Psoas muscle (tissue), 8 donors: ENCODE data around the gene OSBPL5. TPM values are rescaled to one million over a fixed set of nuclear protein-coding genes. Genes with fewer than 3 reads are reported as not detected.

Experiments used
- ATAC-seq, 4 donors: fragments of 200-7000 bp; cut with Tn5 transposase; one replicate each; pipeline ENCODE4 v1.9.1; 2020; ENCODE audit warnings: moderate library complexity in 3 of 4, mild to moderate bottlenecking in 2 of 4
- DNase-seq, 2 donors: peaks; one replicate each; pipeline ENCODE4 v3.0.0-alpha.2; 2020
- H3K27ac ChIP-seq: fragments of 200-600 bp; one replicate; pipeline ENCODE4 v1.8.0; 2022
- H3K27me3 ChIP-seq, 3 donors: fragments of 200-600 bp in 1 of 3; one replicate each; pipeline versions ENCODE4 v1.6.1 to v1.8.0; 2013 to 2022; ENCODE audit warnings: low read length in 2 of 3, mild to moderate bottlenecking in 2 of 3, moderate library complexity in 1 of 3; ENCODE audit not compliant: insufficient read depth in 3 of 3
- H3K36me3 ChIP-seq, 2 donors: fragments of 200-600 bp in 1 of 2; one replicate each; pipeline versions ENCODE4 v1.6.1 to v1.8.0; 2013 to 2022; ENCODE audit warnings: low read depth in 1 of 2, mild to moderate bottlenecking in 1 of 2, moderate library complexity in 1 of 2; ENCODE audit not compliant: insufficient read depth in 1 of 2
- H3K4me1 ChIP-seq: fragments of 200-600 bp; one replicate; pipeline ENCODE4 v1.8.0; 2022
- H3K4me3 ChIP-seq: fragments of 200-600 bp; one replicate; pipeline ENCODE4 v1.8.0; 2022; ENCODE audit warnings: mild to moderate bottlenecking
- H3K9me3 ChIP-seq: fragments of 200-600 bp; one replicate; pipeline ENCODE4 v1.8.0; 2022
- WGBS, 3 donors: extraction: QIAGEN DNeasy Blood & Tissue Kit; methylation state at CpG; one replicate each; pipeline versions ENCODE4 v1.1.6 to v1.1.7; 2013; 5-methylcytosine and 5-hydroxymethylcytosine counted together
- intact Hi-C, 2 donors: fragments of 100-400 bp; cut with DNase I; formaldehyde crosslinking; loops; one replicate each; pipeline versions ENCODE4 v1.11.0 to v1.14.2; 2022
- polyA plus RNA-seq, 3 donors: library from polyadenylated mRNA; stranded (reverse); fragments of 200-250 nt; gene quantifications; one replicate each; pipeline ENCODE4 v1.2.3, GENCODE V29; 2013
- total RNA-seq, 4 donors: library from RNA; stranded (reverse); fragmentation: NEBNext Ultra II Directional in 2 of 4; extraction: Animal tissue kit (Norgen Biotek cat#: 25700) in 2 of 4; gene quantifications; one replicate each; pipeline versions ENCODE4 v1.2.1 to v1.2.4, GENCODE V29; 2021 to 2023
- TF ChIP-seq, protein P1 (sequence below): fragments of 200-600 bp; IDR thresholded peaks from one replicate; pipeline ENCODE4 v1.8.0; 2022; ENCODE audit warnings: antibody characterized with exemption
- donor health status: healthy with polysubstance abuse.
- donor health status: DM: no; HTN: no; CAD: no; lungs with moderate emphysema.
- donor health status: Bipolar disorder and iron deficiency.
- donor health status: healthy.
- donor health status: DM: yes; HTN: yes; CAD: no.
- donor health status: DM: no; HTN: no; CAD: no.
- donor health status: DM: no; HTN: no; CAD: no.
- donor health status: DM: yes; HTN: yes; CAD: no.

The OSBPL5 gene
- total and polyA plus RNA-seq, 7 donors: 3.4 to 12.4 (median 6.9) TPM

DNA sequence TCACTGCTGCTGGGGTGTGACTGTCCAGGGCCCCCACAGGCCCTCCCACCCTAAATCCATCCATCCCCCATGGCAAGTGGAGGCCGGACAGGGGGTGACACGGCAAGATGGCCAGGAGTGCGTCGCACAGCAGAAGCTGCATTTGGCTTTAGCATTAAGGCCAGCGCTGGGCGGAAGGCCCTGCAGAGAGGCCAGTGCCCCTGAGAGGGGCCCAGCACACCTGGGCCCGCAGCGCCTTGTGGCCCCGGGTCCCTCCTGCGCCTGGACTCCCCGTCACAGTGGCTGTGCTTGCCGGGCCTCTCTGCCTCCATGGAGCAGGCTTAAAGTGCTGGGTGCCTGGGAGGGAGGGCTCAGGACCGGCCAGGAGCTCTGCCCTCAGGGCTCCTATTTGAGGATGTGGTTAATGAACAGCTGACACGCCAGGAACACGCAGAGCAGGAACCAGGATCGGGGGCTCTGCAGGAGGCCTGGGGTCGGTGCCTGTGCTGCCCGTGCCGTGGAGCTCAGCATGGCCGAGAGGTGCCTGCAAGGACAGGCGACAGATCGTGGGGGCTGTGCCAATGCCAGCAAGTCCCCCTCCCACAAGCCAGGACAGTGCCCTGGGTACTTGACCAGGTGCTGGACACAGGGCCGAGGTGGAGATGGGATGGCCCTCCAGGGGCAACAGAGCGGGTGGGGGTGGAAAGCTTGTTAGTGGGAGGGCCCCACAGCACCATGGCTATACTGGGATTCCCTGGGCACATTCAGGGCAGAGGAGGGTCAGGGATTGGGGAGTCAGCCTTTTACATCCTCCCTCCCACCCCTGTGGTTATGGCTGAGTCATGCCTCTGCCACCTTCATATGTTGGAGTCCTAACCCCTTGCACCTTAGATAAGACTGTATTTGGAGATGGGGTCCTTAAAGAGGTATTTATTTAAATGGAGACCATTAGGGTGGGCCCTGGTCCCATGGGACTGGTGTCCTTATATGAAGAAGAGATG is 77.0 kb downstream of the OSBPL5 start:
- Histone ChIP-seq H3K4me1 (peaks cover 14% of the 10 kb centered on the region), H3K27ac (peak overlapping the region; percentile 36), H3K9me3 (no peaks in the 10 kb centered on the region), H3K27me3 (no peaks in the 10 kb centered on the region), H3K36me3 (peaks cover 0 to 3% of the 10 kb centered on the region in 2 donors), H3K4me3 (no peak overlapping the region)
- 83 to 89% (median 85%) methylated on average over 24 of the region's 24 CpGs for WGBS, 3 donors
- TF ChIP-seq, protein P1, sequence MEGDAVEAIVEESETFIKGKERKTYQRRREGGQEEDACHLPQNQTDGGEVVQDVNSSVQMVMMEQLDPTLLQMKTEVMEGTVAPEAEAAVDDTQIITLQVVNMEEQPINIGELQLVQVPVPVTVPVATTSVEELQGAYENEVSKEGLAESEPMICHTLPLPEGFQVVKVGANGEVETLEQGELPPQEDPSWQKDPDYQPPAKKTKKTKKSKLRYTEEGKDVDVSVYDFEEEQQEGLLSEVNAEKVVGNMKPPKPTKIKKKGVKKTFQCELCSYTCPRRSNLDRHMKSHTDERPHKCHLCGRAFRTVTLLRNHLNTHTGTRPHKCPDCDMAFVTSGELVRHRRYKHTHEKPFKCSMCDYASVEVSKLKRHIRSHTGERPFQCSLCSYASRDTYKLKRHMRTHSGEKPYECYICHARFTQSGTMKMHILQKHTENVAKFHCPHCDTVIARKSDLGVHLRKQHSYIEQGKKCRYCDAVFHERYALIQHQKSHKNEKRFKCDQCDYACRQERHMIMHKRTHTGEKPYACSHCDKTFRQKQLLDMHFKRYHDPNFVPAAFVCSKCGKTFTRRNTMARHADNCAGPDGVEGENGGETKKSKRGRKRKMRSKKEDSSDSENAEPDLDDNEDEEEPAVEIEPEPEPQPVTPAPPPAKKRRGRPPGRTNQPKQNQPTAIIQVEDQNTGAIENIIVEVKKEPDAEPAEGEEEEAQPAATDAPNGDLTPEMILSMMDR: no peak
- intact Hi-C loops: no loop called here
- ATAC-seq (no peak), DNase-seq (no peak)

DNA sequence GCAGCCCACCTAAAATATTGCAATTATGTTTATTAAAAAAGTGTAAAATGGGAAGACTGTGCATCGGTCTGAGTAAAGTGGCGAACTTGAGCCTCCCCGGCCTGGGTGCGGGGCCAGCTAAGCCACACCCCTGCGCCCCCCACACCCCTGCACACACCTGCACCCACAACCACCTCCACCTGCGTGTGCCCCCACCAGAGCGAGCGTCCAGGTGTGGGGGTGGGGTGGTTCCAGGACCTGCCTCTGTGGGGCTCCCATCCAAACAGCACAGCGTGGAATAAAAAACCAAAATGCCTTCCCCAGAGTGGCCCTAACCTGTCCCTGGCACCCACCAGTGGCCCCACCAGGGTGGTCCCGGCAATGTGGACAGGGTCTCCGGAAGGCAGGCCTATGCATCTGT is 77.7 kb downstream of the OSBPL5 start:
- WGBS, 3 donors: 88 to 99% (median 94%) methylated on average over 11 of the region's 11 CpGs
- TF ChIP-seq, protein P1: no peak
- peaks cover 0 to 7% (median 0%) of the 10 kb centered on the region in 3 donors for H3K27me3 ChIP-seq
- DNase-seq (no peak), ATAC-seq (no peak)
- H3K27ac ChIP-seq: no peak overlapping the region
- no peaks in the 10 kb centered on the region for H3K9me3 ChIP-seq
- intact Hi-C loops: no loop called here
- no peak overlapping the region for H3K4me3 ChIP-seq
- H3K4me1 ChIP-seq: peaks cover 14% of the 10 kb centered on the region
- peaks cover 0 to 3% of the 10 kb centered on the region in 2 donors for H3K36me3 ChIP-seq

DNA sequence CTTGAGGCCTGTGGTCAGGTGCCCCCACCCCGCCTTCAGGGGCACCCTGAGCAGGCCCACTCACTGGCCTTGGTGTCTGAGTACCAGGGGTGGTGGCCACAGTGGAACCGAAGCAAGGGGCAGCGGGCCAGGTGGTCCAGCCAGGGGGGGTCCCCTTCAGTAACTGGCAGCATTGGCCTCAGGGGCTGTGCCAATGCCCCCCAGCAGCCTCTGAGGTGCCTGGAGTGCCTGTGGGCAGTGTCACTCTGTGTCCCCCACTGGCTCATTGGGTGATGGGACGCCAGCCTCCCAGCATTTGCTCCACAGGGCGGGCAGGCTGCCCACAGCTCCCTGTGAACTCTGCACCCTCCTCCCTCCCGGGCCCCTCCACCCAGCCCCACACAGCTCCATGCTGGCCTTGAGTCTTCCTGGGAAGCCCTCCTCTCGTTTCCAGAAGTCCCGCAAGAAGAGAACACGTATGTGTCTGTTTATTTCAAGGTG is 78.4 kb downstream of the OSBPL5 start:
- peaks cover 11% of the 10 kb centered on the region for H3K4me1 ChIP-seq
- DNase-seq (peak in 1 of 2 donors; percentile 46), ATAC-seq (no peak)
- H3K36me3 ChIP-seq: peaks cover 0 to 3% of the 10 kb centered on the region in 2 donors
- TF ChIP-seq, protein P1: no peak
- H3K4me3 ChIP-seq: no peak overlapping the region
- intact Hi-C loops: no loop called here
- no peaks in the 10 kb centered on the region for H3K9me3 ChIP-seq
- no peak overlapping the region for H3K27ac ChIP-seq
- WGBS, 3 donors: 62 to 80% (median 71%) methylated on average over 9 of the region's 9 CpGs
- peaks cover 0 to 10% (median 0%) of the 10 kb centered on the region in 3 donors for H3K27me3 ChIP-seq

DNA sequence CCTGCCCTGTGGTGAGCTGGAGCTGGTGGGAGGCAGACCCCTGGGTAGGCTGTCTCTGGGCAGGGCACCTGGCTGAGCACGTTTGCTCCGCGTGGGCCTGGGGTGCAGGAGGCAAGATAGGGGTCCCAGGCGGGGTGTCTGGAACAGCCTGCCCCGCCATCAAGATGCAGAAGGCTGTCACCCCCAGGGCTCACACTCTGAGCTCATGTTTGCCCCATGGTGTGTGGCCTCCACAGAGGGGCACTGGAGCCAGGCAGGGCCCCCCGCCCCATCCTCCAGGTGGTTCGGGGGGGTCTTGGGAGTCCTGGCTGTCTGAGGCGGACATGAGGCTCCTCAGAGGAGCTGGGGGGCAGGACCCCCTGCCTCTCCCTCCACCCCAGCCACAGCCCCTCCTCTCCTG is 79.0 kb downstream of the OSBPL5 start:
- no peak overlapping the region for H3K4me3 ChIP-seq
- ATAC-seq (no peak), DNase-seq (no peak)
- no peak overlapping the region for H3K27ac ChIP-seq
- H3K36me3 ChIP-seq: peaks cover 0 to 3% of the 10 kb centered on the region in 2 donors
- peaks cover 9% of the 10 kb centered on the region for H3K4me1 ChIP-seq
- H3K9me3 ChIP-seq: no peaks in the 10 kb centered on the region
- 55 to 83% (median 74%) methylated on average over 7 to 8 of the region's 8 CpGs for WGBS, 3 donors
- peaks cover 0 to 12% (median 0%) of the 10 kb centered on the region in 3 donors for H3K27me3 ChIP-seq
- TF ChIP-seq, protein P1: no peak
- intact Hi-C loops: no loop called here
